Sigmoid colon (tissue), 4 donors: ENCODE measurements around the gene E2F8.

ENCODE experiments used
- POLR2AphosphoS5 ChIP-seq, 4 donors: sonication (generic); formaldehyde crosslinking; IDR thresholded peaks; one replicate each; pipeline ENCODE4 v1.6.1; 2017; ENCODE audit warnings: antibody characterized with exemption in 4 of 4
- TF ChIP-seq, protein P1 (sequence below), 4 experiments: fragments of 450-650 bp in 3 of 4; fragments of 200-600 bp in 1 of 4; IDR thresholded peaks; one replicate each; pipeline ENCODE4 v1.5.1; 2016 to 2019; ENCODE audit warnings: antibody characterized with exemption in 4 of 4, mild to moderate bottlenecking in 3 of 4, moderate library complexity in 2 of 4

DNA sequence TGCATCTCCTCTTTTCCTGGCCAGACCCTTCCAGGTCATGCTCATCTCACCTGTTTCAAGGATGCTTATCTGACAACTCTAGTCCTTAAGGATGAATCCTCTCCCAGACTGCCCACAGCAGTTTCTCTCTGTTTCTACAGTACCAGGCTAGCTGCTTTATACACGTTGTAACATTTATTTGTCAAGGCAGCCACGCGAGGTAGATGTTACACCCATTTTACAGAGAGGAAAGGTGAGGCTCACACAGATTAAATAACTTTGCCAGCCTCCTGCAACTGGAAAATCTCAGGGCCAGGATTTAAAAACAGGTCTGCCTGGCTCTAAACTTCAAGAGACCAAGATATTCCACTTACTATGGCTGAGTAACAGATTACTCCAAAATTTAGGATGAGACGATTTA is 45.7 kb upstream of the E2F8 start:
- no peak for TF ChIP-seq POLR2AphosphoS5 (IDR thresholded peaks at IDR 0.05)
- TF ChIP-seq, protein P1, sequence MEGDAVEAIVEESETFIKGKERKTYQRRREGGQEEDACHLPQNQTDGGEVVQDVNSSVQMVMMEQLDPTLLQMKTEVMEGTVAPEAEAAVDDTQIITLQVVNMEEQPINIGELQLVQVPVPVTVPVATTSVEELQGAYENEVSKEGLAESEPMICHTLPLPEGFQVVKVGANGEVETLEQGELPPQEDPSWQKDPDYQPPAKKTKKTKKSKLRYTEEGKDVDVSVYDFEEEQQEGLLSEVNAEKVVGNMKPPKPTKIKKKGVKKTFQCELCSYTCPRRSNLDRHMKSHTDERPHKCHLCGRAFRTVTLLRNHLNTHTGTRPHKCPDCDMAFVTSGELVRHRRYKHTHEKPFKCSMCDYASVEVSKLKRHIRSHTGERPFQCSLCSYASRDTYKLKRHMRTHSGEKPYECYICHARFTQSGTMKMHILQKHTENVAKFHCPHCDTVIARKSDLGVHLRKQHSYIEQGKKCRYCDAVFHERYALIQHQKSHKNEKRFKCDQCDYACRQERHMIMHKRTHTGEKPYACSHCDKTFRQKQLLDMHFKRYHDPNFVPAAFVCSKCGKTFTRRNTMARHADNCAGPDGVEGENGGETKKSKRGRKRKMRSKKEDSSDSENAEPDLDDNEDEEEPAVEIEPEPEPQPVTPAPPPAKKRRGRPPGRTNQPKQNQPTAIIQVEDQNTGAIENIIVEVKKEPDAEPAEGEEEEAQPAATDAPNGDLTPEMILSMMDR (IDR thresholded peaks at IDR 0.05), result no peak
